Measurements from ENCODE around the gene TADA1.
A peak's percentile ranks its signal among the peaks of the same experiment; 100 is the strongest.

Gene TADA1

GRCh38 chr1:166875734-166876539, at the start of gene TADA1:
TSS of gene TADA1 (minus strand) at chr1:166876264. CDS start at chr1:166876233, 31 bp downstream.
- TF ChIP-seq CTCF (IDR thresholded peaks at IDR 0.05; ENCODE audit: insufficient read depth, low read depth, low read length, missing control alignments): no peak
- DNase-seq (ENCODE audit: low read depth): peak; percentile 99
- peak within 1 kb of the TSS; percentile 73 for H3K4me3 ChIP-seq (ENCODE audit: low read depth, low read length)

- peak; percentile 9 for DNase-seq (ENCODE audit: low read depth)
- H3K4me3 ChIP-seq (ENCODE audit: low read depth, low read length): no peak overlapping the region
- no peak for TF ChIP-seq CTCF (IDR thresholded peaks at IDR 0.05; ENCODE audit: insufficient read depth, low read depth, low read length, missing control alignments)
Measured at GRCh38 chr1:166924823-166925541, 48.9 kb upstream of the TADA1 start.

- TF ChIP-seq CTCF (IDR thresholded peaks at IDR 0.05; ENCODE audit: insufficient read depth, low read depth, low read length, missing control alignments): no peak
- no peak overlapping the region for H3K4me3 ChIP-seq (ENCODE audit: low read depth, low read length)
- no peak for DNase-seq (ENCODE audit: low read depth)
Measured at GRCh38 chr1:166920561-166921475, 44.8 kb upstream of the TADA1 start.

- no peak overlapping the region for H3K4me3 ChIP-seq (ENCODE audit: low read depth, low read length)
- no peak for DNase-seq (ENCODE audit: low read depth)
- TF ChIP-seq CTCF (IDR thresholded peaks at IDR 0.05; ENCODE audit: insufficient read depth, low read depth, low read length, missing control alignments): no peak
Measured at GRCh38 chr1:166918956-166919316, 42.9 kb upstream of the TADA1 start.

- no peak for DNase-seq (ENCODE audit: low read depth)
- no peak for TF ChIP-seq CTCF (IDR thresholded peaks at IDR 0.05; ENCODE audit: insufficient read depth, low read depth, low read length, missing control alignments)
- H3K4me3 ChIP-seq (ENCODE audit: low read depth, low read length): no peak overlapping the region
Measured at GRCh38 chr1:166918088-166918955, 42.3 kb upstream of the TADA1 start.

GRCh38 chr1:166915941-166916340, 39.9 kb upstream of the TADA1 start:
- DNase-seq (ENCODE audit: low read depth): no peak
- TF ChIP-seq CTCF (IDR thresholded peaks at IDR 0.05; ENCODE audit: insufficient read depth, low read depth, low read length, missing control alignments): no peak
- no peak overlapping the region for H3K4me3 ChIP-seq (ENCODE audit: low read depth, low read length)
